Measurements from ENCODE around the gene OXGR1.

OXGR1 gene

DNA sequence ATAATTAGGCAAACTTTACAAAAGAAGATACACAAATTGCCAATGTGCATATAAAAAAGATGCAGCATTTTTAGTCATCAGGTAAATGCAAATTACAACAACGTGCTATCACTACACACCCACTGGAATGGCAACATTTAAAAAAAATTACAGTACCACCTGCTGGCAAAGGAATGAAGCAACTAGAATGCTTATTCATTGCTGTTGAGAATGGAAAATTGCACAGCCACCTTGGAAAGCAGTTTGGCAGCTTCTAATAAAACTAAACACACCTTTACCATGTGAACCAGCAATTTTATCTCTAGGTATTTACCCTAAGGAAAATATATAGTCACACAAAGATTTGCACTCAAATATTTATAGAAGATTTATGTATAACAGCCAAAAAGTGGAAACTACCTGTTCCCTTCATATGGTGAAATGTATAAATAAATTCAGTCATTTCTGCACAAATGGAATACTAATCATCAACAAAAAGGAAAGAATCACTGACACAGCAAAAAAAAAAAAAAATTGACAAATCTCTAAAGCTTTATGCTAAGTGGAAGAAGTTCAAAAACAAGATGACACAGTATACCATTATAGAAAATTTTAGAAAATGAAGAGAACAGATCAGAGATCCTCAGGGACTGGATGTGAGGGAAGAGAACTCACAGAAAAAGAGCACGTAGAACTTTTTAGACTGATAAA lies 30.3 kb downstream of the OXGR1 start:
- DNase-seq (ENCODE audit: low read depth), result no peak

- no peak for DNase-seq (ENCODE audit: low read depth)
Measured at GRCh38 chr13:96960379-96960778, 33.9 kb downstream of the OXGR1 start.

- no peak for DNase-seq (ENCODE audit: low read depth)
Measured at GRCh38 chr13:96958286-96958891, 35.9 kb downstream of the OXGR1 start.

DNA sequence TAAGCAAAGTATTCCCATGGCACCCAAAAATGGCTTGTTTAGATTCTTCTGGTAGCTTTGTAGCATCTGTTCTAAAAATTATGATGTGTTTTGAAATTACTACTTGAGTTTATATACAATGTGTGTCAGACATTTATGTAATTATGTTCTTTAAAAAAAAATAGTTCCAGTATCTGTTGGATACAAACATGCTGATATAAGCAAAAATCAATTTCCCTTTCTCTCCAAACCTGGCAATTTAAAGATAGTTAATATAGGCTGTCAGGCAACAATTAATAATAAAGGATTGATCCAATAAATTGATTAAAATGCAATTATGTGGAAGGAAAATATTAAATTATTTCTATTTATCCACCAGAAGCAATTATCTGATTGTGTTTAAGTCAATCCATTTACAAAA lies 41.7 kb downstream of the OXGR1 start:
- DNase-seq (ENCODE audit: low read depth), result no peak

DNA sequence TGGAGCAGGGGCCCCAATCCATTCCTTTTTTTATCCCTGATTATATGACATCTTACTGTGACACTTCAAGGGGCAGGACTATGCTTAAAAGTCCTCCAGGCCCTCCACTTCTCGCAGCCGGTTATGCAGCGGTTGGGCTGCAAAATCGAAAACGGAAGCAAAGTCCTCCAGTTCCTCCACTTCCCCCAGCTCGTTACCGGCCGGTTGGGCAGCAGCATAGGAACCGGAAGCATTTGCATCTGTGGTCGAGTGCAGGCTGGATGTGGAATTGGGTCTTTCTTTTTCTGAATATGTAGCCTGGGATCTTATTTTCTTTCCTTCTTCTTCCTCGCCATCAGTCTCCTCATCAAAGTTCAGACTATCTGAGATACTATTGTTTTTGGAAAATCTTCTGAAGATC lies 46.1 kb downstream of the OXGR1 start:
- no peak for DNase-seq (ENCODE audit: low read depth)

DNA sequence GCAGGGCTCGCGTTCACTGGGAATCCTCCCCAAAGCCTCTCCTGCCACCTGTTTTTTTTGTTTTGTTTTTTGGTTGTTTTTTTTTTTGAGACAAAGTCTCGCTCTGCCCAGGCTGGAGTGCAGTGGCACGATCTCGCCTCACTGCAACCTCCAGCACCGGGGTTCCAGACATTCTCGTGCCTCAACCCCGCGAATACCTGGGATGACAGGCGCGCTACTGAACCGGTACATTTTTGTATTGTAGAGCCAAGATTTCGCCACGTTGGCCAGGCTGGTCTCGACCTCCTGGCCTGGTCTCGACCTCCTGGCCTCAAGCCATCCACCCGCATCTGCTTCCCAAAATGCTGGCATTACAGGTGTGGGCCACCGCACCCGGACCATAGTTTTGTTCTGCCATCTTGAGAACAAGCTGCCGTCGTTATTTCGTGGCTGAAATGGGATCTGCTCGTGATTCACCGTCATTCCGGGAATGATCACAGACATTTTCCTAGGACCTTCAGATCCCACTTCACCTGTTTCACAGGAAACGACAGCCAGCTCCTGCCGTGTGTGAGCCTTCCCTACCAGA lies 46.8 kb downstream of the OXGR1 start:
- no peak for DNase-seq (ENCODE audit: low read depth)

GRCh38 chr13:96946709-96947311 lies 47.5 kb downstream of the OXGR1 start:
- no peak for DNase-seq (ENCODE audit: low read depth)

DNA sequence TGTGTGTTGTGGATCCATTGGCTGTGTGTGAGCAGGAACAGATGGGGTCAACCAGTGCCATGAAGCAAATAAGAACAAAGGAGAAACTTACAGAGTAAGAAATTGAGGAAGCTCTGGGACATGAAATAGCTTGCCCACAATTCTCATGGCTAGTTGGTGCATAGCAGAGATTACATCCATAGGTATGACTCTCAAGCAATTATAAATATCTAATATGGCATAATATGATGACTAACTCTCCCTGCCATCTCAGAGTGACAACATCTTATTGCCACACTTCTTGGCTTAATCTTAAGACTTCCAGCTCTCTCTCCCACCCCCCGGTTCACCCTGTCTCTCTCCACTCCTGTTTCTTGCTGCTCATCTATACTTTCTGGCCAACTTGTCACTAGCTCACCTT lies 53.3 kb downstream of the OXGR1 start:
- no peak for DNase-seq (ENCODE audit: low read depth)

DNA sequence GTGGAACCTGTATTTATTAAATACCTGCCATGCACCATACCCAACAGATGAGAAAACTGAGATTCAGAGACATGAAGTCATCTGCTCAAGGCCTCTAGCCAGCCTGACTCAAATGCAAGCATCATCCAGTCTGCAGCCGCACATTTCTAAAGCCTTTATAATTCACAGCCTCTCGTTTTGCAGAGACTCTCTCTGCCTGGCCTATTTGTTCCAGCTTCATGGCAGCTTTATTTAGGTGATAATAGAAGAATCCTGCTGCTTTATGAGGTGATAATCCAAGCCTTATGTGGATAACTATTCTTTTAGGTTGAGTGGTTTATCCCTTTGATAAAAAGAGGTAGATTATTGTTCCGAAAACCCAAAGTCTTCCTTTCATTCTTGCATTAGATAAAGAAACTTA lies 58.4 kb downstream of the OXGR1 start:
- no peak for DNase-seq (ENCODE audit: low read depth)
